CD4-positive, alpha-beta T cell treated with Interleukin-17A for 4 hours (primary cell): ENCODE measurements around the gene ANKUB1.

Experiments
- DNase-seq: peaks from one replicate; pipeline ENCODE4 v3.0.0-alpha.2; 2020; ENCODE audit warnings: mixed read lengths

The ANKUB1 gene

GRCh38 chr3:149808209-149808829 lies 16.0 kb upstream of the ANKUB1 start:
- DNase-seq = peak; percentile 56

GRCh38 chr3:149806171-149806778 lies 13.9 kb upstream of the ANKUB1 start:
- no peak for DNase-seq

- no peak for DNase-seq
These were observed 9.3 kb upstream of the ANKUB1 start for GRCh38 chr3:149801639-149802038.

GRCh38 chr3:149801195-149801594 lies 8.8 kb upstream of the ANKUB1 start:
- DNase-seq = no peak

- DNase-seq = no peak
These were observed 8.3 kb upstream of the ANKUB1 start for GRCh38 chr3:149800693-149801092.

- DNase-seq = no peak
These were observed 3.7 kb upstream of the ANKUB1 start for GRCh38 chr3:149796026-149796425.

- DNase-seq = no peak
These were observed 1.7 kb downstream of the ANKUB1 start for GRCh38 chr3:149790698-149791097.

- DNase-seq = no peak
These were observed 2.1 kb downstream of the ANKUB1 start for GRCh38 chr3:149790268-149790667.

GRCh38 chr3:149784064-149784704 lies 8.2 kb downstream of the ANKUB1 start:
- no peak for DNase-seq

- no peak for DNase-seq
These were observed 8.8 kb downstream of the ANKUB1 start for GRCh38 chr3:149783576-149783975.

GRCh38 chr3:149781741-149782140 lies 10.6 kb downstream of the ANKUB1 start:
- no peak for DNase-seq

GRCh38 chr3:149781211-149781610 lies 11.1 kb downstream of the ANKUB1 start:
- DNase-seq = no peak

GRCh38 chr3:149777414-149778214 lies 14.7 kb downstream of the ANKUB1 start:
- DNase-seq = no peak

GRCh38 chr3:149776170-149776569 lies 16.2 kb downstream of the ANKUB1 start:
- no peak for DNase-seq

GRCh38 chr3:149772861-149773260 lies 19.5 kb downstream of the ANKUB1 start:
- DNase-seq = no peak

- peak; percentile 52 for DNase-seq
These were observed 20.6 kb downstream of the ANKUB1 start for GRCh38 chr3:149771652-149772271.

GRCh38 chr3:149770246-149770645 lies 22.1 kb downstream of the ANKUB1 start:
- DNase-seq = no peak

- DNase-seq = no peak
These were observed 23.6 kb downstream of the ANKUB1 start for GRCh38 chr3:149768704-149769103.

- DNase-seq = no peak
These were observed 24.6 kb downstream of the ANKUB1 start for GRCh38 chr3:149767720-149768119.

- DNase-seq = no peak
These were observed 26.5 kb downstream of the ANKUB1 start for GRCh38 chr3:149765762-149766334.

- DNase-seq = no peak
These were observed 28.1 kb downstream of the ANKUB1 start for GRCh38 chr3:149764302-149764701.

- no peak for DNase-seq
These were observed 28.7 kb downstream of the ANKUB1 start for GRCh38 chr3:149763565-149764195.
